PFSK-1 (cell line): Measurements from ENCODE around the gene EGLN1.

Source experiments
- FOXP2 ChIP-seq: optimal IDR thresholded peaks from 2 replicates; pipeline ENCODE3; 2011; ENCODE audit warnings: borderline replicate concordance, control low read depth, inconsistent platforms; ENCODE audit not compliant: insufficient read depth; ENCODE audit errors: extremely low read length, extremely low read depth
- POLR2AphosphoS5 ChIP-seq: IDR thresholded peaks from 2 replicates; pipeline ENCODE4 v1.6.1; 2012; ENCODE audit warnings: low read depth, mild to moderate bottlenecking, control low read depth, low read length, moderate library complexity
- REST ChIP-seq, 2 experiments: IDR thresholded peaks; 2 replicates each; pipeline versions ENCODE4 v1.6.1 to v1.8.0; 2011 to 2012; ENCODE audit warnings: low read depth in 2 of 2, low read length in 2 of 2, control low read depth in 1 of 2, inconsistent platforms in 1 of 2, mild to moderate bottlenecking in 1 of 2, moderate library complexity in 1 of 2; ENCODE audit not compliant: insufficient read depth in 1 of 2
- SIN3A ChIP-seq: IDR thresholded peaks from 2 replicates; pipeline ENCODE4 v1.6.1; 2012; ENCODE audit warnings: mild to moderate bottlenecking, low read length, moderate library complexity, borderline replicate concordance; ENCODE audit not compliant: insufficient read depth
- TAF1 ChIP-seq: IDR thresholded peaks from 2 replicates; pipeline ENCODE4 v1.6.1; 2012; ENCODE audit warnings: low read length, control low read depth, borderline replicate concordance; ENCODE audit not compliant: insufficient read depth

The EGLN1 gene

GRCh38 chr1:231413749-231414082 is 8.4 kb downstream of the EGLN1 start:
- no peak for TF ChIP-seq TAF1
- no peak for TF ChIP-seq POLR2AphosphoS5
- TF ChIP-seq SIN3A: no peak
- TF ChIP-seq REST (IDR thresholded peaks at IDR 0.05; ENCODE audit: insufficient read depth in 1 of 2, low read depth in 2 of 2, low read length in 2 of 2): no peak
- no peak for TF ChIP-seq FOXP2

- TF ChIP-seq TAF1 (no peak), POLR2AphosphoS5 (no peak), REST (IDR thresholded peaks at IDR 0.05; ENCODE audit: insufficient read depth in 1 of 2, low read depth in 2 of 2, low read length in 2 of 2) (no peak), SIN3A (no peak), FOXP2 (no peak)
These were observed 11.0 kb downstream of the EGLN1 start for GRCh38 chr1:231411036-231411531.

- TF ChIP-seq POLR2AphosphoS5 (no peak), SIN3A (no peak), FOXP2 (no peak), REST (IDR thresholded peaks at IDR 0.05; ENCODE audit: insufficient read depth in 1 of 2, low read depth in 2 of 2, low read length in 2 of 2) (no peak), TAF1 (no peak)
These were observed 12.0 kb downstream of the EGLN1 start for GRCh38 chr1:231410036-231410612.

GRCh38 chr1:231408528-231409094 is 13.5 kb downstream of the EGLN1 start:
- TF ChIP-seq POLR2AphosphoS5 (no peak), SIN3A (no peak), REST (IDR thresholded peaks at IDR 0.05; ENCODE audit: insufficient read depth in 1 of 2, low read depth in 2 of 2, low read length in 2 of 2) (no peak), FOXP2 (no peak), TAF1 (no peak)
